GM18909 (cell line): ENCODE measurements around the gene CPTP.

ENCODE experiments used
- ATAC-seq: cut with Tn5 transposase; IDR thresholded peaks from one replicate; pipeline ENCODE4 v1.9.1; 2021; ENCODE audit warnings: mild to moderate bottlenecking; ENCODE audit not compliant: unreplicated experiment, poor library complexity

The CPTP gene

GRCh38 chr1:1332774-1333480 lies 8.3 kb downstream of the CPTP start:
- ATAC-seq, result no peak

- no peak for ATAC-seq
Measured at GRCh38 chr1:1333551-1334241, 9.1 kb downstream of the CPTP start.

DNA sequence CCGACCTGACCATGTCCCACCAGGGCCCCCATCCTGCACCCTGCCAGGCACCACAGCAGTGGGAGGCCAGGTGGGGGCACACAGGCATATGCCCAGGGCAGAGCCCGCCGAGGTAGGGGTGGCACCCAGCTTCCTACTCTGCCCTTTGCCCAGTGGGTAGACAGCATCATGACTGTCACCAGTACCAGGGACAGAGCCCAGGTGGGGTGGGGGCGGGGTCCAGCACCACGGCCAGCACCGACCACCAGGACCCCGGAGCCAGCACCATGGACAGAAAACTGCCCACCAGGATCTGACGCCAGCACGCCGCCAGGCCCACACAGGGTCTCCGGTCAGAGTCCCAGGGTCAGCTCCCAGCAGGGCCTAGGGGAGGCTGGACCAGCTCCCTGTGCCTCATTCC lies 10.2 kb downstream of the CPTP start:
- no peak for ATAC-seq

DNA sequence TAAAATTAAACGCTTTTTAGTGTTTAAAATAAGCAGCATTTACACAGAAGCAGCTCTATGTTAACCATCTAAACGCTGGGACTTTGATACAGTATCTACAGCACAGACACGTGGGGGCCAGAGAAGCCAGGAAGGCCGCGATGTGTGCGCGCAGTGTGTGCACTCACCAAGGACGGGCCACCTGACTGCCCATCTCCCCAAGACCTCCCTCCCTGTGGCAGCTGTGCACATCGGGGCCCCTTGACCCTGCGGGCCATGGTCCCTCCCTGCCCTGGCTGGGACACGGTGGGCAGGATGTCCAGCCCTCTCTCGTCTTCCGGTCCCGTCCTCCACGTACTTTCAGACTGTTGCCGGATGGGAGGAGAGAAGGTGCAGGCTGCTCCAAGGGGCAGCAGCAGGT lies 10.7 kb downstream of the CPTP start:
- no peak for ATAC-seq

DNA sequence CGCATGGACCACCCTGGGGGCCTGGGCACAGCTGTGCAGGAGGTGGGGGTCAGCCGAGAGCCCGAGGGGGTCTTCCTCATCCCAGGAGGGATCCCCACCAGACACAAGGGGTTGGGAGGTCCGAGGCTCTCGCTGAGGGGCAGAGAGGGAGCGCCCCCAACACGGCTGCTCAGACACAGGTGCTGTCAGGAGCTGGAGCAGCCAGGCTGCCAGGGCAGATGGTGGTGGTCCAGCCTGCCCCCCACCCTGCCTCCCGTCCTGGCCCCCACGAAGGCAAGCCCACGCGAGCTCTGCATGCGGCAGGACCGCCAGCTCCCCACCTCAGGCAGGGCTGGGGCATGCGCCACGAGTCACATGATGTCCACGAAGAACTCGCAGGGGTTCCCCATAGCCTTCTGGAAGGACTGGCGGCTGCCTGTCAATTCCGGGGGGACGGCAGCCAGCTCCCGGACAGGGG lies 11.2 kb downstream of the CPTP start:
- no peak for ATAC-seq

DNA sequence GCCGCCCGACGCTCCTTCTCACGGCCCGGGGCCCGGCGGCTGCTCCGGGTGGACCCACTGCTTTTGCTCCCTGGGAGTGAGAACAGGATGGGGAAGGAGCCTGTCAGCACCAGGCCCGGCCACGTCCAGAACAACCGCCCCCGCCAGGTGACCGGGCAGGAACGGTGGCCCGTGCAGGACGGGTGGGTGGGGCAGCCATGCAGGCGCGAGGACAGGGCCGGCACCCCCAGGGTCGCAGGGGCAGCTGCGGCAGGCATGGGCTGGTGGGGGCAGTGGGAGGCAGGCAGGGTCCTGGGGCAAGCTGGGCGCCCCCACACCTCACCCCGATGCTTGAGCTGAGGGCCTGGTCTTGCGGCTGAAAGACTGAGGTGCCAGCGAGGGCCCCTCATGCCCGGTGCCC lies 11.8 kb downstream of the CPTP start:
- no peak for ATAC-seq

DNA sequence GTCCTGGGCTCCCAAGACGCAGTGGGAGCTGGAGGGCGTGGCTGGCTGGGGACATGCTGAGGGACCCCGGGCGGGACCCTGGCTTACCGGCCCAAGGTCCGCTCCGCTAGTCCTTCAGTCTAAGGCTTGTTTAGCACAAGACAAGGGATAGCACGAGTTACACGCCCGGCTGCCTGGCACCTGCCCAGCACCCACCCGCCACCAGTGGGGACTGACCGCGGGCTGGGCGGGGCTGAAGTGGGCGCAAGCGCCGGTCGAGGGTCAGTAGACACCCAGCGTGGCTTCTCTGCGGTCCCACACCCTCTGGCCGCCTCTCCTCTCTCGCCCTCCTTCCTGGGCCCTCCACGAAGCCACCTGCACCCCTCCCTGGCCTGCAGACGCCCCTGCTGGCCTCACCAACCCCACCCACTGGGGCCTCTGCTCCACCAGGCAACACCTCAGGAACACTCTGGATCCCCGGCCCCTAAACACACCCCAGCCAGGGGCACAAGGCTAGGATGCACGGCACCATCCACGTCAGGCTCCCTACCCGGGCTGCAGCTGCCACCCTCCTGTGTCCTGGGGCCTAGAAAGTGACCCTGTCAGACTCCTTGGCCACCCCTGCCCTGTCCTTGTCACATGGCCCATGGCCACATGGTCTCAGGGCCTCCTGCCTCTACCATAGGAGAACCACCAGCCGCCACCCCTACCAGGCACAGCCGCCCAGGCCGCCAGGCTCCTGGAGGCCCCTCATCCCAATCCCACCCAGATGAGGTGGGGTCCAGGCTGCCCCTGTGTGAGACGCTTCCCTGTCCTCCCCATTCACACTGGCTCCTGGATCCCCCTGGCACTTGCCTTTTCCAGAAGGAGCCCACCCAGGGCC lies 12.6 kb downstream of the CPTP start:
- ATAC-seq, result no peak

DNA sequence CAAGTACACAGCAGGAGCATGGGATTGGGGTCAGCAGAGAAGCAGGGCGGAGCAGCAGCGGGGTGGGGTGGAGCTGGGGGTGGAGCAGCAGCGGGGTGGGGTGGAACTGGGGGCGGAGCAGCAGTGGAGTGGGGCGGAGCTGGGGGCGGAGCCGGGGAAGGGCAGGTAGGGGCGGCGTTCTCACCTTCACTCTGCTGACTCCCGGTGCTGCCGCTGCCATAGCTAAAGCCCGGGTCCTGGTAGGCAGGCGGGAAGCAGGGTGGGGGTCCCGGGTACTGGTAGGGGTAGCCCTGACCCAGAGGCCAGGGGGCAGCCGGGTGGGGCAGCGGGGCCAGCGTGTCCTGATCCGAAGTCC lies 13.2 kb downstream of the CPTP start:
- no peak for ATAC-seq

DNA sequence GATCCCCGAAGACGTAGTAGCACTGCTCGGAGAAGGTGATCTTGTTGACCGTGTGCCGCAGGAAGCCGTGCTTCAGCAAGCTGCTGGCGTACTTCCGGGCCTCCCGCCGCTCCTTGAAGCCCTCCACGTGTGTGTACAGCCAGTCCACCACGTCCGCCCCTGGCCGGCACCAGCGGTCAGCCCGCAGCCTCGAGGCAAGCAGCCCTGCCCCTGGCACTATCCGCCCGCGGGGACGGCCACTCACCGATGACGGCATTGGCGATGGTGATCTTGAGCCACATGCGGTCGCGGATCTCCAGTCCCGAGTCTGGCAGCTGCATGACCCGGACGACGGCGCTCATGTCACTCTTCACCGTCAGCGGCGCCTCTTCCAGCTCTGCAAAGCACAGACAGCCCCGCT lies 13.7 kb downstream of the CPTP start:
- ATAC-seq, result no peak

- ATAC-seq, result no peak
Measured at GRCh38 chr1:1340185-1340584, 15.6 kb downstream of the CPTP start.

DNA sequence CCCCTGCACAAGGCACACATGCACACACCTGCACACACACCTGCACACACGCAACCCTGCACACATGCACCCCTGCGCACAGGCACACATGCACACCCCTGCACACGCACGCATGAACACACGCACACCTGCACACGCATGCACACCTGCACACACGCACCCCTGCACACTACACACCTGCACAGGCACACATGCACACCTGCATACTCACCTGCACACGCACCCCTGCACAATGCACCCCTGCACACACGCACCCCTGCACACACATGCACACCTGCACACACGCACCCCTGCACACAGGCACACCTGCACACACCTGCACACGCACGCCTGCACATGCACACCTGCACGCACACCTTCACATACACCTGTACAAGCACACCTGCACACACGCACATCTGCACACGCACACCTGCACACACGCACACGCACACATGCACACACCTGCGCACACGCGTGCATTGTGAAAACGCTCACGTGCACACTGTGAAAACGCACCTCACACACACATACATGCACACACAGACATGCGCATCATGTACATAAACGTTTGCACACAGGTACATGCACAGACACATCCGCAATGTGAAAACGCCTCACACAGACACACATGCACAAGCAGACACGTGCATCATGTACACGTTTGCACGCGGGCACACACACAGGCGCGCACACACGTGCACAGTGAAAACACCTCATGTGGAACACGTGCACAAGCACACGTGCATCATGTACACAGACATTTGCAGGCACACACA lies 16.4 kb downstream of the CPTP start:
- ATAC-seq, result no peak

- no peak for ATAC-seq
Measured at GRCh38 chr1:1341549-1342021, 17.0 kb downstream of the CPTP start.

DNA sequence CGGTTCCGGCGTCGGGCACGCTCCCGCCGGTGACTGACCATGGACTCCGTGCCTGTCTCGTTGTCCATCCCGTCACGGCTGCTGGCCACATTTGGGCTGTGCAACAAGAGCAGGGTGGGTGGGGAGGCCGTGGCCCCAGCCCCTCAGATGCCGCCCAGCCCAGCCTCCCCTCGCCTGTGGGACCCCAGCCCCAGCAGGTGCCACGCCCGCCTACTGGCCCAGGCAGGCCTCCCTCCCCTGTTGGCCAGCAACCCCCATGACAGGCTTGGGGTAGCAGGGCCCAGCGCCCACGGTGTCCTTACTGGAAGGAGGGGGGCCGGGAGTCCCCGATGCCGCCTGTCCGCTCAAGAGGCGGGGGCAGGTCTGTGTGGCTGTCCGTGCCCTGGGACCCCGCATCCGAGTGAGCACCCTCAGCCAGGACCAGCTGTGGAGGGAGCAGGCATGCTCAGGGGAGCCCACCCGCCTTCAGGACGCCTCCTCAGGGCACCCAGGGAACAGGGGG lies 17.5 kb downstream of the CPTP start:
- ATAC-seq, result no peak

GRCh38 chr1:1342584-1343115 lies 18.0 kb downstream of the CPTP start:
- no peak for ATAC-seq

GRCh38 chr1:1343811-1344421 lies 19.3 kb downstream of the CPTP start:
- ATAC-seq, result no peak

DNA sequence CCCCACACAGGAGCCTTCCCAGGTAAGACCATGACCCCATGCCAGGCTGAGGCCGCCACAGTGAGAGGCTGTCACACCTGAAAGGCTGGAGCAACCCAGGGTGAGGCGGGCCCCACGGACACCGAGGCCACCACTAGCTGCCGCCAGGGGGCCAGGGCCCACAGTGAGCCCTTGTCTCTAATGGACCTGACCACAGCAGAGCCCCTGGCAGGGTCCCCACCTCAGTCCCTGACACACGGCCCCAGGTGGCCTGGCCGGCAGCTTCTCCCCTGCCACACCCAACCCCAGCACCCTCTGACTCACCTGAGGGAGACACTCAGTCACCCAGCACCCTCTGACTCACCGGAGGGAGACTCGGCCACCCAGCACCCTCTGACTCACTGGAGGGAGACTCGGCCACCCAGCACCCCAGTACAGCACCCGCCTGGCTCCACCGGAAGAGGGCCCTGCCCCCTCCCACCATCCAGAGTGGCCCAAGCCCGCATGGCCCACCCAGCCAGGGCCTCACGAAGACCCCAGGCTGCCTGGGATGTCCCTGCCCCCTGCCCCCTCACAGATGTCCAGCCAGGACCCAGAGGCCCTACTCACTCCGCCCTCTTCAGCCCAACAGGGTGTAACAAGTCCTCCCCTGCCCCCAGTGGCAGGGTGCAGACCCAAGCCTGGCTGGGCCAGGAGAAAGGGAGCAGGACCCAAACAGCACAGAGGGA lies 20.2 kb downstream of the CPTP start:
- no peak for ATAC-seq

- ATAC-seq, result no peak
Measured at GRCh38 chr1:1345384-1345783, 20.8 kb downstream of the CPTP start.

GRCh38 chr1:1345860-1346500 lies 21.4 kb downstream of the CPTP start:
- no peak for ATAC-seq
